ENCODE results near the gene XRCC1.

- no peak for TF ChIP-seq CTCF (IDR thresholded peaks at IDR 0.05)
- no peak for TF ChIP-seq ZFX (IDR thresholded peaks at IDR 0.05; ENCODE audit: borderline replicate concordance)
Measured at GRCh38 chr19:43591904-43592772, 16.8 kb upstream of the XRCC1 start.

Data from 22Rv1 (cell line).